Measurements from ENCODE around the gene LIMA1.
"Not testable (repeated sequence)": the region's sequence is repeated elsewhere in the genome, so short reads cannot be mapped to it uniquely, and the experiment has no call there.

The LIMA1 gene

DNA sequence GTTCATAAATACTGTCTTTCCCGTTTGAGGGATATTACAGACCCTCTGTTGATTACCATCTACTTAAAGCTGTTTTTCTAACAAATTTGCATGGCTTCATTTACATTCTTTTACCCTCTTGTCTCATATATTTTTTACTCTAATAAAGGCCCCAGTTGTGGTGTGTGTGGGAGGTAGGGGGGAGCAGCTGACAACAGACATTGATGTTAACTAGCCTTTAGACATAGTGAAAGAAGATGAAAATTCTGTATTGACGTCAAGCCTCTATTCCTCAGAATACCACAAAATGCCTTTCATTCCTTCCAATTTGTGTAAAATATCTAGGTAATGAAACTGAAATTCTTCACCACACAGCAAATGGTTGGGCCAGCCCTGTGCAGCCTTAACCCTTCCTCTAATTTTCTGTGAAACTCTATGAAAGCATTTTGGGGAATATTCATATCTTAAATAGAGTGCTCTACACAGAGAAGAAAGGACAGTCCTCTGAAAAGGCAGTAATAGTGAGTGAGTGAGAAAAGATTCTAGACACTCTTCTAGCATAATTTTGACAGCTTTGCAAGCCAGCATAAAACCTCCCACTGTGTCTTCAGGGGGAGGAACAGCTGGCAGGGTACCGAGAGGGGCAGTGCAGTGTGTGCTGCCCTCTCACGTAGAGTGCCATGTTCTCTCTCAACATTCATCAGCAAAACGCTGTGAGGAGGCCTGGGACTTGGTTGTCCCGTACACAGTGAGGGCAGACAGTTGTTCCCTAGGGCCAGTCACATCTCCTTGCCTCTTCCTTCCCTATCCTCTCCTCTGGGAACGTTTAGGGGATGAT is 96.0 kb downstream of the LIMA1 start:
- no peak for DNase-seq (ENCODE audit: low read depth, low spot score)

DNA sequence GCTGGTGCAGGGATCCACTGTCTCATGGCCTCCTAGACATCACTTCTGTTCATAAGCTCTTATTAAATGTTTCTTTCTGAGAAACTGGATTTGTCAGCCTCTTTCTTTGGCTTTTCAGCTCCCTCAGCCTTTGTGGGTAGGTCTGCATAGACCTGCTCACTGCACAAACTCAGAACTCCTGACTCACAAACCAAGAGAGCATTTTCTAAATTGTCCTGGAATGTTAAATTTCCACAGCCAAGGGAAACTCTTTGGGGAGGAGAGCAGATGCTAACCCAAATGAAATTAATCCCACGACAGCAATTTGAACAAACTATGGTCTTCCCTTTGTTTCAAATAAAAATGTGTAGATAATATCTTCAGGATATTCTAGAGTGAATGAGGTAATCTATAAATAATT is 96.6 kb downstream of the LIMA1 start:
- no peak for DNase-seq (ENCODE audit: low read depth, low spot score)

DNA sequence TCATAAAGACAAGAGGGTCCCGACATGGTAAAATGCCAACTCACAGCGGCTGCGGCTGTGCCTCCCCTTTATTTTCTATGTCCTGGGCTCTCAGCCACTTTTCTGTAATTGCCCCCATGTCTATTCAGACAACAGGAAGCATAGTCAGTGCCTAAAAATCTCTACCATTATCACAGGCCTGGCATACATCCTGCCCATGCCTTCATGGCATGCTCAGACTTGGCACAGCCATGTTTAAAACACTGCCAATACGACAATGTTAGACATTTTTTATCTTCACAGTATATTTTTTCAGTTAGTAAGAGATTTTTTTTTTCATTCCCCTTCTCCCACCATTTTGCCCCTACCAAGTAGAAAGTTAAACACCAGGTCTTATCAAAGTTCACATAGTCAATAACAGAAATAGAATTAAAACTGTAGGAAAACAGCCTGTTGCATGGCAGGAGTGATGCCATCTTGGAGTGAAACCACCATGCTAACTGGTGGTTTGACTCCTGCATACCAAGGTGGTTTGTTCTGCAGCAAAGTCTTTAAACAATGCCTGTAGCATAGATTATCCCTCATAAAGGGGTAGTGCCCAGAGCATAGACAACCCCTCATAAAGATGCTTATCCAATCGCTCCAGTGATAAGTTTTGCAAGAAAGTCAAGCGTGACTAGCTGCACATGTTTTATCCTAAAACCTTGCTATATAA is 97.2 kb downstream of the LIMA1 start:
- no peak for DNase-seq (ENCODE audit: low read depth, low spot score)

DNA sequence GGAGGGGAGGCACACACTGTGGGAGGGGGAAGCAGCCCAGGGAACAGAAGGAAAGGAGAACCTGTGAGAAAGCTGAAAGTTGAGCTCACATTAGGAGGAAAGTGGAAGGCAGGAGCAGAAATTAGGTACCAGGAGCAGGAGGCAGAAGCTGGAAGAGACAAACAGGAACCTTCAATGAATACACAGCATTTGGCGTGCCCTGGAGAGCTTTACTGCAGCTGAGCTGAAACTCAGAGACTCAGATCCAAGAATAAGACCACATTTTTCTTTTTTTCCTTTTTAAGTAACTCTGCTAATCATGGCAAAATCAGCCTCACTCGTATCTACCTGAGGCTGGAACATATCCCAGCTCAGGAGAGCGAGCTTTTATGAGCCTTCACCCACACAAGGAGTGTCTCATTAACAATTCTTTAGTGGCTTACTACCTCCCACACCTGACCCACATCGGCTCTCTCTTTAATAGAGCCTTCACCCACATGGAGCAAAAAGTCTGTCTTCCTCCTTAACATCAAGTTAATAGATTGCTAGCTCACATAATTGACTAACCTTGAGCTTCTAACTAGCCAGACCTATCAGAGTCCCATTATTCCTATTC is 97.9 kb downstream of the LIMA1 start:
- DNase-seq (ENCODE audit: low read depth, low spot score), result no peak

DNA sequence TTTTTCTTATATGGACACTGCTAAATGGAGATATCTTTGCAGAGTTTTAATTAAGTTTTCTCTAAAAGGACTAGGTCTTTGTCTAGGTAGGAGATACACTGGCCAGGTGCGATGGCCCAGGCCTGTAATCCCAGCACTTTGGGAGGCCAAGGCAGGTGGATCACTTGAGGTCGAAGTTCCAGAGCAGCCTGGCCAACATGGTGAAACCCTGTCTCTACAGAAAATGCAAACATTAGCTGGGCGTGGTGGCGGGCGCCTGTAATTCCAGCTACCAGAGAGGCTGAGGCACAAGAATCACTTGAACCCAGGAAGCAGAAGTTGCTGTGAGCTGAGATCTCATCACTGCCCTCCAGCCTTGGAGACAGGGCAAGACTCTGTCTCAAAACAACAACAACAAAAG is 99.1 kb downstream of the LIMA1 start:
- no peak for DNase-seq (ENCODE audit: low read depth, low spot score)

DNA sequence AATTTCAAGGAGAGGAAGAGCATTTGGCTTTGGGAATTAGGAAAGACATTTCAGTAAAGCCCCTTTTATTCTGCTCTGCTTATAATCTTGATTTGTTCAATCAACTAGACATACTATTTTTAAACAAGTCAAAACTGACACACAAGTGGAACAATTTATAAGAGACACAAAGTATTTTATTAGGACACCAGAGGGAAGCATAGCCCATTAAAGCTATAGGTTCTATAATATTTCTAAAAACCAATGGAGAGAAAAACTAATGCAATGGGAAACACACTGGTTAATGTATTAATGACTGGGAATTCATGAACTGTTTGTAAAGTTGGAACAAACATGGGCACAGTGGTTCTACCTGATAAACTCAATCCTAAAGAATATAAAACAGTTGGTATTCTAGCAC is 100.9 kb downstream of the LIMA1 start:
- no peak for DNase-seq (ENCODE audit: low read depth, low spot score)

- DNase-seq (ENCODE audit: low read depth, low spot score), result no peak
These were observed 101.6 kb downstream of the LIMA1 start for GRCh38 chr12:50181691-50182090.

GRCh38 chr12:50175716-50176026 is 107.6 kb downstream of the LIMA1 start:
- no peak for DNase-seq (ENCODE audit: low read depth, low spot score)

DNA sequence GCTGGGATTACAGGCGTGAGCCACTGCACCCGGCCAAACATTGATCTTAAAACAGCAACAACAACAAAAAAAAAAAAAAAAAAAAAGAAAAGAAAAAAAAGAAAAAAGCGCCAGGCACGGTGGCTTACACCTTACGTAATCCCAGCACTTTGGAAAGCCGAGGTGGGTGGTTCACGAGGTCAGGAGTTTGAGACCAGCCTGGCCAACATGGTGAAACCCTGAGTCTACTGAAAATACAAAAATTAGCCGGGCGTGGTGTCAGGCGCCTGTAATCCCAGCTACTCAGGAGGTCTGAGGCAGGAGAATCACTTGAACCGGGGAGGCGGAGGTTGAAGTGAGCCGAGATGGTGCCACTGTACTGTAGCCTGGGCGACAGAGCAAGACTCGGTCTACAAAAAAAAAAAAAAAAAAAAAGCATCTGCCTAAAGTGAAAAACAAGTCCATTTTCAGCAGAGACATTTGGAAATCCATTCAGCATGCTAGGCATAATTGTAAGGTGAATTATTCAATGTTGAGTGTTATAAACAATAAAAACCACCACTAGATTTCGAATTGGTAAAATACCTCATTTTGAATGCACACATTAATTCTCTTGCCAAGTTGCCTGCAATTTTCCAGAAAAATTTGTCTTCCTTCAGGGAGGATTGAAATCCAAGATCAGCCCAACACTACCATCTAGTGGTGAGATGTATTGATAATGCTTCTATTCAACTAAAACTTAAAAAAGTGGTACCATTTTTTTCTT is 108.2 kb downstream of the LIMA1 start:
- DNase-seq (ENCODE audit: low read depth, low spot score), result peak; percentile 69

- DNase-seq (ENCODE audit: low read depth, low spot score), result peak; percentile 97
These were observed 116.1 kb downstream of the LIMA1 start, which contains the start of gene CERS5 for GRCh38 chr12:50167049-50167828. Gene CERS5, minus strand, starts transcription at chr12:50167369. Its CDS starts 72 bp downstream, at chr12:50167297.

- DNase-seq (ENCODE audit: low read depth, low spot score), result no peak
These were observed 116.6 kb downstream of the LIMA1 start for GRCh38 chr12:50166799-50167048.

DNA sequence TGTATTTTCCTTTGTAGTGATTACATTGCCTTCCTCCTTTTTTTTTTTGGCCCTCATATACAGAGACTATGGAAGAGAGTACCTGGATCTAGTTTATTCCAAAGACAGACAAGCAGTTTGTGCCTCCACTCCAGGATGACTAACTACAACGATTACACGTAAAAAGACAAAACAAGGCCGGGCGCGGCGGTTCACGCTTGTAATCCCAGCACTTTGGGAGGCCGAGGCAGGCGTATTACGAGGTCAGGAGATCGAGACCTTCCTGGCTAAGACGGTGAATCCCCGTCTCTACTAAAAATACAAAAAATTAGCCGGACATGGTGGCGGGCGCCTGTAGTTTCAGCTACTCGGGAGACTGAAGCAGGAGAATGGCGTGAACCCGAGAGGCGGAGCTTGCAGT is 118.4 kb downstream of the LIMA1 start:
- DNase-seq (ENCODE audit: low read depth, low spot score), result no peak

DNA sequence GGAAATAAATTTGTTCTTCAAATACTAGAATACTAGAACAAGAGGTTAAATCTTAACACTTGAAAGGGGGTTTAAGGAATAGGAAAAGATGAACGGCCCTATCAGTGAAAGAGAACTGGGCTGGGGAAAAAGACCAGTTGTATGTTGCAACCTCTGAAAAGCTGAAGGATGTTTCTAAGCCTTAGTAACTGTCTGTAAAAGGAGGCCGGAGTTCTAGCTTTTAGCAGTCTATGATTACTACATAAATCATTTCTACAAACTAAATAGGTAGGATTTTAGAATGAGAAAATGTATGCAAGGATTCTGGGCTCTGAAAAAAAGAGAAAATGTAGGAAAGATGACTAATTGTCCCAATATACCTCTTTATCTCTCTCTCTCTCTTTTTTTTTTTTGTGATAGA is 121.1 kb downstream of the LIMA1 start:
- no peak for DNase-seq (ENCODE audit: low read depth, low spot score)

DNA sequence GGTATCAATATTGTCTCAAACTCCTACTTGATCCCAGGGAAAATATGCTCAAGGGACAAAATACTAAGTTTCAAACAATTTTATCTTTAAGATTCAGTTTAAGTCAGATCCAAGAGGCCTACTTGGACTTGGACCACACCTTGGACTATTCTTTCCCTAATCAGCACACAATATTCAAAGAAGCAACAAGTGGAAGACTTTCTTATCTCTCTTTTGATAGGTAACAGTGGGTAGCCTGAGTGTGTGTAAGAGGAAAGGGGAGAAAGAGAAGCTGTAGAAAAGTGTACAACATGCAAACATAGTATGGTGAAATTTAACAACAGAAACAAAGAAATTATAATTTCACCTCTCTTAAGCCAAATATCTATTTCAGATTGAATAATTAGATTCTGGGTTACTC is 122.7 kb downstream of the LIMA1 start:
- no peak for DNase-seq (ENCODE audit: low read depth, low spot score)

- no peak for DNase-seq (ENCODE audit: low read depth, low spot score)
These were observed 126.1 kb downstream of the LIMA1 start for GRCh38 chr12:50157259-50157658.

DNA sequence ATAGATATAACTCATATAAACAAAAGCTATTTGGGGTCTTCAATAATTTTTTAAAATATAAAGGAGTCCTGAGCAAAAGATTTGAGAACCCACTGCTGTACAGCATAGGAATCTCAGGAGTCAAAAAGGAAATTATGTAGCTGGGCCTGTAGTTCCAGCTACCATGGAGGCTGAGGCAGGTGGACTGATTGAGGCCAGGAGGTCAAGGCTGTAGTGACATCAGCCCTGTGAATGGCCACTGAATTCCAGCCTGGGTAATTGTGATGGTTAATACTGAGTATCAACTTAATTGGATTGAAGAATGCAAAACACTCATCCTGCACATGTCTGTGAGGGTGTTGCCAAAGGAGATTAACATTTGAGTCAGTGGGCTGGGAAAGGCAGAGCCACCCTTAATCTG is 126.7 kb downstream of the LIMA1 start:
- no peak for DNase-seq (ENCODE audit: low read depth, low spot score)

- DNase-seq (ENCODE audit: low read depth, low spot score), result not testable (repeated sequence)
These were observed 128.4 kb downstream of the LIMA1 start for GRCh38 chr12:50154947-50155346.

DNA sequence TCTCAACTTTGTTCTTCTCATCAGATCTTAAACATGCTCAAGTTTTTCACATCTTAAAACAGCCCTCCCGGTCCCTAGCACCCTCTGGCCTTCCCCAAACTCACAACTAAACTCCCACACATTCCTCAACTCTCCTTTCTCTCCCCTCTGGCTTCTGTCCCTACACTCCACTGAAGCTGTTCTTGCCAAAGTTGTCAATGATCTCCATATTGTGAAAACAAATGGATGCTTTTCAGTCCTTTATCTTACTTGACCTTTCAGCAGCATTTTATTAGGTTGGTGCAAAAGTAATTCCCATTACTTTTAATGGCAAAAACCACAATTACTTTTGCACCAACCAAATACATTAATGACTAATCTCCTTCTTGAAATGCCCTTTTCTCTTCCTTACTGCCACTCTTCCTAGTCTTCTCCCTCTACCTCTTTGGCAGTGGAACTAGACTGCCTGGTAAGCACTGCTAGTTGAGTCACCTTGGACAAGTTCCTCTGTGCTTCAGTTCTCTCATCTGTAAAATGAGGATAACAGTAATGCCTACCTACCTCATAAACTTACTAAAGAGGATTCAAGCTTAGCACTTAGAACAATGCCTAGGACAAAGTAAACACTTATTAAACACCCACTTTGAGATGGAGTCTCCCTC is 132.2 kb downstream of the LIMA1 start:
- no peak for DNase-seq (ENCODE audit: low read depth, low spot score)

GRCh38 chr12:50149311-50149710 is 134.0 kb downstream of the LIMA1 start:
- no peak for DNase-seq (ENCODE audit: low read depth, low spot score)

- not testable (repeated sequence) for DNase-seq (ENCODE audit: low read depth, low spot score)
These were observed 135.3 kb downstream of the LIMA1 start for GRCh38 chr12:50148011-50148410.

DNA sequence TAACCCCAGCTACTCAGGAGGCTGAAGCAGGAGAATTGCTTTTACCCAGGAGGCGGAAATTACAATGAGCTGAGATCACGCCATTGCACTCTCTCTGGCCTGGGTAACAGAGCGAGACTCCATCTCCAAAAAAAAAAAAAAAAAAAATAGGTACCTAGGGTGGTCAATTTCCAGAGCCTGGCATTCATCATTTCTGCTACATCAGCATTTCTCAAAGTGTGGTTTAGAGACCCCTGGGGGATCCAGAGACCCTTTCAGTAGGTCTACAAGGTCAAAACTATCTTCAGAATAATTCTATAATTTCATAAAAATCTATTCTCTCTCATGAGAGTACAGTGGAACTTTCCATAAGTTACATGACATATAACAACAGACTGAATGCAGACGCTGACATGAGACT is 136.0 kb downstream of the LIMA1 start:
- DNase-seq (ENCODE audit: low read depth, low spot score), result no peak
